Measurements from ENCODE around the gene ZNF710.

- TF ChIP-seq EZH2phosphoT487 (IDR thresholded peaks at IDR 0.05; ENCODE audit: borderline replicate concordance, low read depth, low read length) (no peak), CTCF (conservative IDR thresholded peaks at IDR 0.05; ENCODE audit: low read length) (no peak)
Measured at GRCh38 chr15:90114451-90114901, 113.4 kb downstream of the ZNF710 start.

Data from OCI-LY7 (cell line).